ENCODE data around the gene DDR2. TPM values are rescaled to one million over a fixed set of nuclear protein-coding genes. Genes with fewer than 3 reads are reported as not detected.
"Not testable (repeated sequence)": the region's sequence is repeated elsewhere in the genome, so short reads cannot be mapped to it uniquely, and the experiment has no call there.

DDR2 gene
- total RNA-seq, 4 donors from 2014 or later = 76.5 to 120 (median 103) TPM

DNA sequence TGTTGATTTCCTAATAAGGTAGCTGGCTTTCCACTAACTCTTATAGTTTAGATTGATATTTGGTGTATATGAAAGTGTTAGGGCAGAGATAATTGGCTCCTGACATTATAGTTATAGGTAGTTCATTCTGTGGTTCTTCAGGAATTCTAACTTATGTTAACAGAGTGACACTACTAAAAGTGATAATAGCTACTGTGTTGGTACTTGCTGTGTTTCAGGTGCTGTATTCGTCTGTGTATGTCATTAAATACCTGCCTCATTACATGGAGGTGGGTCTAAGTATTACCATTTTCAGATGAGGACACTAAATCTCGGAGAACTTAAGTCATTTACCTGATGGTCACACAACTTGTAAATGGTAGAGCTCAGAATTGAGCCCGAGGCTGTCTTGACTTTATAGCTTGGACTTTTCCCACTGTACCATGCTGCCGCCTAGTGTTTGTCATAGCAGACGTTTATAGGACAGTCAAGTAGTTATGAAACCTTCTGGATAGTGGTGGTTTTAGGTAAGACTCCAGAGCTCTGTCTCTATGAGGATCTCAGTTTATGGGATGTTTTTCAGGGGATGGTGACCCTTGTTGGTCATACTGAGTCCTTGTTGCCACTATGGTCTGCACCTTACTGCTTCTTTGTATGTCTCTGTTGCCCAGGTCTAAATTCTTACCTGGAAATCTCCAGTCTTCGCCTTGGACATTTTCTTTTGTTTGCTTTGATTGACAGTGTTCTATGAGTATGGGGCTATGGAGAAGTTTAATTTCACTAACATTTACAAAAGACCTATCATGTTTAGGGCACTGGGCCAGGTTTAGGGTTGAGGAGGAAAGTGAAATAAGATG is 167.9 kb downstream of the DDR2 start:
- TF ChIP-seq, protein P1, sequence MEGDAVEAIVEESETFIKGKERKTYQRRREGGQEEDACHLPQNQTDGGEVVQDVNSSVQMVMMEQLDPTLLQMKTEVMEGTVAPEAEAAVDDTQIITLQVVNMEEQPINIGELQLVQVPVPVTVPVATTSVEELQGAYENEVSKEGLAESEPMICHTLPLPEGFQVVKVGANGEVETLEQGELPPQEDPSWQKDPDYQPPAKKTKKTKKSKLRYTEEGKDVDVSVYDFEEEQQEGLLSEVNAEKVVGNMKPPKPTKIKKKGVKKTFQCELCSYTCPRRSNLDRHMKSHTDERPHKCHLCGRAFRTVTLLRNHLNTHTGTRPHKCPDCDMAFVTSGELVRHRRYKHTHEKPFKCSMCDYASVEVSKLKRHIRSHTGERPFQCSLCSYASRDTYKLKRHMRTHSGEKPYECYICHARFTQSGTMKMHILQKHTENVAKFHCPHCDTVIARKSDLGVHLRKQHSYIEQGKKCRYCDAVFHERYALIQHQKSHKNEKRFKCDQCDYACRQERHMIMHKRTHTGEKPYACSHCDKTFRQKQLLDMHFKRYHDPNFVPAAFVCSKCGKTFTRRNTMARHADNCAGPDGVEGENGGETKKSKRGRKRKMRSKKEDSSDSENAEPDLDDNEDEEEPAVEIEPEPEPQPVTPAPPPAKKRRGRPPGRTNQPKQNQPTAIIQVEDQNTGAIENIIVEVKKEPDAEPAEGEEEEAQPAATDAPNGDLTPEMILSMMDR (IDR thresholded peaks at IDR 0.05) = peak in 4 of 5 experiments; percentile 32 to 71 (median 42)
- not testable (repeated sequence) for H3K27ac ChIP-seq, H3K4me1 ChIP-seq, H3K4me3 ChIP-seq, H3K9me3 ChIP-seq, H3K27me3 ChIP-seq
- H3K36me3 ChIP-seq = peaks cover 0 to 46% (median 0%) of the 10 kb centered on the region in 3 donors
- WGBS, 2 donors = 45 to 48% methylated on average over 6 of the region's 6 CpGs
- DNase-seq (ENCODE audit: low spot score in 2 of 2) = peak; percentile 56 to 88

DNA sequence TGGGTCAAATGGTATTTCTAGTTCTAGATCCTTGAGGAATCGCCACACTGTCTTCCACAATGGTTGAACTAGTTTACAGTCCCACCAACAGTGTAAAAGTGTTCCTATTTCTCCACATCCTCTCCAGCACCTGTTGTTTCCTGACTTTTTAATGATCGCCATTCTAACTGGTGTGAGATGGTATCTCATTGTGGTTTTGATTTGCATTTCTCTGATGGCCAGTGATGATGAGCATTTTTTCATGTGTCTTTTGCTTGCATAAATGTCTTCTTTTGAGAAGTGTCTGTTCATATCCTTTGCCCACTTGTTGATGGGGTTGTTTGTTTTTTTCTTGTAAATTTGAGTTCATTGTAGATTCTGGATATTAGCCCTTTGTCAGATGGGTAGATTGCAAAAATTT is 175.2 kb downstream of the DDR2 start:
- not testable (repeated sequence) for H3K9me3 ChIP-seq; H3K4me3 ChIP-seq; DNase-seq (ENCODE audit: low spot score in 2 of 2); H3K27me3 ChIP-seq; H3K4me1 ChIP-seq; H3K27ac ChIP-seq
- 80 to 100% methylated on average over 2 of the region's 2 CpGs for WGBS, 2 donors
- H3K36me3 ChIP-seq = peaks cover 0 to 38% (median 0%) of the 10 kb centered on the region in 3 donors

DNA sequence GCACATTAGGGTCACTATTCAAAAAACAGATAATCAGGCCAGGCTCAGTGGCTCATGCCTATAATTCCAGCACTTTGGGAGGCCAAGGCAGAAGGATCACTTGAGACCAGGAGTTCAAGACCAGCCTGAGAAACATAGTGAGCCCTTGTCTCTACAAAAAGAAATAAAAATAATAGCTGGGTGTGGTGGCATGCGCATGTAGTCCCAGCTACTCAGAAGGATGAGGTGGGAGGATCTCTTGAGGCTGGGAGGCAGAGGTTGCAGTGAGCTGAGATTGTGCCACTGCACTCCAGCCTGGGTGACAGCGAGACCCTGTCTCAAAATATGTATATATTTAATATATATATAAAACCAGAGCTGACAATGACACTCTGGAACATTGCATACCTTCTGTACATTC is 180.1 kb downstream of the DDR2 start:
- not testable (repeated sequence) for H3K27me3 ChIP-seq; H3K27ac ChIP-seq; DNase-seq (ENCODE audit: low spot score in 2 of 2); H3K9me3 ChIP-seq; H3K4me3 ChIP-seq; H3K4me1 ChIP-seq
- WGBS, 2 donors = 98% methylated on average over 2 of the region's 2 CpGs
- peaks cover 0 to 11% (median 0%) of the 10 kb centered on the region in 3 donors for H3K36me3 ChIP-seq

DNA sequence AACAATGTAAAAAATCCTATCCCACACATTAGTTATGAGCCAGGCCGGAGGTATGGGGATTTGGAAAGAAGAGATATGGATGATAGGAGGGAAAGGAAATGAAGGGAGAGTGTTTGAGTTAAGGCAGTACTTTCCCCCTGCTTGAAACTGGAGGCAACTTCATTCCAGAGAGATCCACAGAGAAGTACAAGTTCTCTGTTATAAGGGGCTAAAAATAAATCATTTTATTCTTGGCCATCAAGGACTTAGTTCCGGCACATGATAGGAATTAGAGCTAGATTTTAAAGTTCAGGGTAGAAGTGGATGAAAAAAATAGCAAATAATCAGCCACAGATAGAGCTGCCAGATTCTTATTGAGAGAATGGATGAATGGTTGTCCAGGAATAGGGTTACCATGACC is 185.9 kb downstream of the DDR2 start:
- not testable (repeated sequence) for H3K9me3 ChIP-seq; H3K27ac ChIP-seq; H3K4me3 ChIP-seq; DNase-seq (ENCODE audit: low spot score in 2 of 2); H3K36me3 ChIP-seq
- Histone ChIP-seq H3K27me3 (peaks cover 0 to 11% of the 10 kb centered on the region in 2 donors), H3K4me1 (peaks cover 0 to 17% (median 7%) of the 10 kb centered on the region in 4 donors)
- WGBS, 2 donors = 86 to 91% methylated on average over 2 of the region's 2 CpGs

DNA sequence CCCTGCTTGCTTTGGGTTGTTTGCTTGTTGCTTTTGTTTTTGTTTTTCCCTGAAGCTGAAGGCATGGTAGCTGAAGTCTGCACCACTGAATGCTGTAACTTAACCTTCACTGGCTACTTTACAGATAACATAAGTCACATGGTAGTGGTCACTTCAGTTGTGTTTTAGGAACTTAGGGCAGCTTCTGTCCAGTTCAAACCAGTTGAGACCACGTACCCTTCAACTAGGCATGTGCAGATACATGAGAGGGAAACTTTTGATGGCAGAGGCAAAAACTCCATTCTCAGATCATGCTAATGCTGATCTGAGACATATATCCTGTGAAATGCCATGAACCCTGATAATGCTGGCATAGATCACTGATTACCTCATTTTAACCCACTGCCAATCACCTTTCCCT is 186.4 kb downstream of the DDR2 start:
- H3K4me3 ChIP-seq; H3K27ac ChIP-seq; H3K36me3 ChIP-seq; H3K9me3 ChIP-seq; DNase-seq (ENCODE audit: low spot score in 2 of 2): not testable (repeated sequence)
- Histone ChIP-seq H3K4me1 (peaks cover 0 to 17% (median 7%) of the 10 kb centered on the region in 4 donors), H3K27me3 (peaks cover 0 to 11% of the 10 kb centered on the region in 2 donors)
- WGBS, 2 donors = 93 to 94% methylated on average over 1 of the region's 1 CpG

DNA sequence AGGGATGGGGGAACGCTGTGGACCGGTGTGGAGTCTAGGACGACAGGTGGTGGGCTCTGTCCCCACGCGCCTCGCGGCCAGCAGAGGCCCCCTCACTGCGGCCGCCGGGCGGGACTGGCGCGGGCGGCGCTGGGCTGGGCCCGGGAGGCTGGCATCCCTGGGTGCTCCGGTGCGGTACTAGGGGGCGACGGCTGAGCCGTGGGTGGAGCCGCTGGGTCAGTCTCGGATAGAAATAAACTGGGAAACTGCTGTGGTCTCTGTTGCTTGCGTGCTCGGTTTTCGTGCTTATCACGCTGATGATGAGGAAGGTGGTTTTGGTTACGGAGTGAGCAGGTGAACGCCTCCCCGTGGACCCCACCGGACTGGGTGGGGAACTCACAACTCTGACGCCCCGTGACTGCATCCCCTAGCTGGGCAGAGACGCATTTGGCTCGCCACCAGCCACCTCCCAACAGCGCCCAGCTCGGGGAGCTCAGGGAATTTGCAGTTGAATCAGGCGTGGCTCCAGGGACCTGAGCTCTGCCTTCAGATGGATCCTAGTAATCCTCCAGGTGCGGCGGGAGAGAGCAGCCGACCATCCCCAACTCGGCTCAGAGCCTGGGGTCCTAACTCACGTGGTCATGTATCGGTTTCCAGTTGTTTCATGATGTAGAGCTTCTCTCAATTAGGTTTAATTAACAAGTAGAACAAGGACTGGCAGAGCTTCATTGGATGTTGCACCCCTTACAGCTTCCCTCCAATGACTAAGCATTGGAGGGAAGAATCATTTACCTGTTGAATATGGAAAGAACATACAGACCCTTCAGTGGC is 190.3 kb downstream of the DDR2 start:
- TF ChIP-seq EP300 (IDR thresholded peaks at IDR 0.05) (no peak), POLR2A (IDR thresholded peaks at IDR 0.05) (no peak)
- TF ChIP-seq, protein P1 (IDR thresholded peaks at IDR 0.05) = no peak
- Histone ChIP-seq H3K4me1 (peaks cover 0 to 17% (median 7%) of the 10 kb centered on the region in 4 donors), H3K27me3 (peaks cover 0 to 11% of the 10 kb centered on the region in 2 donors), H3K27ac (no peak overlapping the region), H3K9me3 (no peaks in the 10 kb centered on the region), H3K36me3 (no peaks in the 10 kb centered on the region), H3K4me3 (peak overlapping the region; percentile 19 to 53 (median 37))
- 6 to 8% methylated on average over 37 to 41 of the region's 44 CpGs for WGBS, 2 donors
- no peak for DNase-seq (ENCODE audit: low spot score in 2 of 2)

DNA sequence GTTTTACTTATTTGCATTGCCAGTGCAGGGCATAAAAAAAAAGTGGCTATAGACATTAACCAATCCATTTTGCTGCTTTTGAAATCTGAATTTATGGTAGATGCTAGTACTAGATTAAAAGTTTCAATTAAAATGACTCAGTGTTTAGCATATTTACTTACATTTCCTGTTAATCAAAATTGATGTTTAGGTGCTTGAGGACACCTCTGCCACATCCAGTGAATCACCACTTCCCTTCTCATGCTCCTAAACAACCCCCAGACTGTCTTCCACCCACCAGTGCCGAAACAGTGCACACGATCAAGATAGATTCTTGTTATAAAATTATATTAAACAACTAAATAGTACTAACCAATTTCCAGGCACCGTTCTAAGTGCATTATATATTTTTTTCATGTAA is 191.0 kb downstream of the DDR2 start:
- no peaks in the 10 kb centered on the region for H3K9me3 ChIP-seq
- 81 to 85% methylated on average over 3 of the region's 3 CpGs for WGBS, 2 donors
- H3K4me1 ChIP-seq = peaks cover 0 to 17% (median 7%) of the 10 kb centered on the region in 4 donors
- TF ChIP-seq, protein P1 (IDR thresholded peaks at IDR 0.05) = no peak
- TF ChIP-seq EP300 (IDR thresholded peaks at IDR 0.05) = no peak
- TF ChIP-seq POLR2A (IDR thresholded peaks at IDR 0.05) = no peak
- H3K36me3 ChIP-seq = no peaks in the 10 kb centered on the region
- H3K27me3 ChIP-seq = peaks cover 0 to 11% of the 10 kb centered on the region in 2 donors
- no peak for DNase-seq (ENCODE audit: low spot score in 2 of 2)
- no peak overlapping the region for H3K27ac ChIP-seq
- no peak overlapping the region for H3K4me3 ChIP-seq
